Activated naive CD4-positive, alpha-beta T cell treated with anti-CD3 and anti-CD28 coated beads, Interleukin-2, amount 50 U/mL, for 16 hours (primary cell): Measurements from ENCODE around the gene LRRC37B.
A peak's percentile ranks its signal among the peaks of the same experiment; 100 is the strongest.
"Not testable (repeated sequence)": the region's sequence is repeated elsewhere in the genome, so short reads cannot be mapped to it uniquely, and the experiment has no call there.

Experiments used
- DNase-seq: peaks from one replicate; pipeline ENCODE4 v3.0.0-alpha.2; 2020

LRRC37B gene

DNA sequence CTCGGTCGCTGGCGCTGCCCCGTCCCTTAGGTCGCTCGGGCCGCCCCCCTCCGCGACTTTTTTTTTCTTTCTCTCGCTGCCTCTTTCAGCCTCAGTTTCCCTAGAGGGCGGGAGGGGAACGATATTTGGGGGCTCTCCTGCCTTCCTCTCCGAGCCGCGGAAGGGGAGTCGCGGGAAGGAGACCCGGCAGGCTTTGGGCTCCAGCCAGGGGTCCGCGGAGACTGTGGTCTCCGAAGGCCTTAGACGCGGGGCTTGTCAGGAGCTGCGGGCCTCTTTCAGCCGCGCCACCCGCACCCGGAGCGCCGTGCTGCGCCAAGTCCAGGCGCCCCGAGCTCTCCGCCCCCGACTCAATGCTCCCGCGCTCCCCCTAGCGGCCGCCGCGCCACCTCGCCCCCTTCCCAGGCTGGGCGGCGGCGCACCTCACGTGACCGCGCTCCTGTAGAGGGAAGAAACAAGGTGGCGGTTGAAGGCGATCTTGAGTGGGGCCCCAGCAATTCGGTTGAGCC is at the start of gene LRRC37B:
TSS of gene LRRC37B (plus strand) at position 427 of the 506 bp plus-strand sequence. CDS start 14,010 bp downstream, outside the sequence.
- DNase-seq: peak; percentile 90

DNA sequence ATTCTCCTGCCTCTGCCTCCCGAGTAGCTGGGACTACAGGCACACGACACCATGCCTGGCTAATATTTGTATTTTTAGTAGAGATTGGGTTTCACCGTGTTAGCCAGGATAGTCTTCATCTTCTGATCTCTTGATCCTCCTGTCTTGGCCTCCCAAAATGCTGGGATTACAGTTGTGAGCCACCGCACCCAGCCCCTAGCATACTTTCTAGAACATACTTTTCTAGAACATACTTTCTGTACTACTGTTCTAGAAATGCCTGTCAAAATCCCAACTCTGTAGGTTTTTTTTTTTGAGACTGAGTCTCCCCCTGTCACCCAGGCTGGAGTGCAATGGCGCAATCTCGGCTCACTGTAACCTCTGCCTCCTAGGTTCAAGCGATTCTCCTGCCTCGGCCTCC is 43.1 kb upstream of the LRRC37B start:
- not testable (repeated sequence) for DNase-seq

DNA sequence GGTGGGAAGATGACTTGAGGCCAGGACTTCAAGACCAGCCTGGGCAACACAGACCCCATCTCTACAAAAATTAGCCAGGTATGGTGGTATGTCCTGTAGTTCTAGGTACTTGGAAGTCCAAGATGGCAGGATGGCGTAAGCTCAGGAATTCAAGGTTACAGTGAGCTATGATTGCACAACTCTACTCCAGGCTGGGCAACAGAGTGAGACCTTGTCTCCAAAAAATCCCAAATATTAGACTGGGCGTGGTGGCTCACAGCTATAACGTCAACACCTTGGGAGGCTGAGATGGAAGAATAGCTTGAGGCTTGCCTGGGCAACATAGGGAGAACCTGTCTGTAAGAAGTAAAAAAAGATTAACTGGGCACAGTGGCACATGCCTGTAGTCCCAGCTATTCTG is 39.5 kb upstream of the LRRC37B start:
- no peak for DNase-seq

DNA sequence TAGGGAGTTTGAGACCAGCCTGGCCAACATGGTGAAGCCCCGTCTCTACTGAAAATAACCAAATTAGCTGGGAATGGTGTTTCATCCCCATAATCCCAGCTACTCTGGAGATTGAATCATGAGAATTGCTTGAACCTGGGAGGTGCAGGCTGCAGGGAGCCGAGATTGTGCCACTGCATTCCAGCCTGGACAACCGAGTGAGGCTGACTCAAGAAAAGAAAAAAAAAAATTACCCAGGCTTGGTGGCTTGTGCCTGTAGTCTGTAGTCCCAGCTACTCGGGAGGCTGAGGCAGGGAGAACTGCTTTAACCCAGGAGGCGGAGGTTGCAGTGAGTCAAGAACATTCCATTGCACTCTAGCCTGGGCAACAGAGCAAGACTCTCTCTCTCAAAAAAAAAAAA is 36.8 kb upstream of the LRRC37B start:
- DNase-seq: not testable (repeated sequence)

DNA sequence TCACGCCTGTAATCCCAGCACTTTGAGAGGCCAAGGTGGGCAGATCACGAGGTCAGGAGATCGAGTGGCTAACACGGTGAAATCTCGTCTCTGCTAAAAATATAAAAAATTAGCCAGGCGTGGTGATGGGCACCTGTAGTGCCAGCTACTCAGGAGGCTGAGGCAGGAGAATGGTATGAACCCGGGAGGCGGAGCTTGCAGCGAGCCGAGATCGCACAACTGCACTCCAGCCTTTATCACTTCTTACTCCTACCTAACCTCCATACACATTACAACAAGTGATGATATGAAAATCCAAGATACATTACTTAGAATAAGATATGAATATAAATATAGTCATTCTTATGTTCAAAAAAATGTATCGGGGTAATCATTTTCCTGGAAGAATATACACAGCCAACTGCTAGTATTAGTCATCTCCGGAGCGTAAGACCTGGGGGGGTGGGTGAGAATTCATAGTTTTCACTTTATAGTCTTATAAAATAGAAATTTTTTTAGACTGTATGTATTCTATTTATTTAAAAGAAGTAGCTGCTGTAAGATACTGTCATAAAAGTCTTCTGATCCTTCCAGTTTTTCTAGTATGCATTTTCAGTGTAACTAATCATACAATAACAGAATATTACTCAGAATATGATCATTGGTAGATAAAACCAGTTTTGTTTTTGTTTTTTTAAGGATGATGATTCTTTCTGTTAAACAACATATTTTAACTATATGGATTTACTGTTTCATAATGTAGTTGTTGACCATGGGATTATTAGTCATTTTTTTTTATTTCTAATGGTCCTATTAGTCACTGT is 32.7 kb upstream of the LRRC37B start:
- DNase-seq: not testable (repeated sequence)

DNA sequence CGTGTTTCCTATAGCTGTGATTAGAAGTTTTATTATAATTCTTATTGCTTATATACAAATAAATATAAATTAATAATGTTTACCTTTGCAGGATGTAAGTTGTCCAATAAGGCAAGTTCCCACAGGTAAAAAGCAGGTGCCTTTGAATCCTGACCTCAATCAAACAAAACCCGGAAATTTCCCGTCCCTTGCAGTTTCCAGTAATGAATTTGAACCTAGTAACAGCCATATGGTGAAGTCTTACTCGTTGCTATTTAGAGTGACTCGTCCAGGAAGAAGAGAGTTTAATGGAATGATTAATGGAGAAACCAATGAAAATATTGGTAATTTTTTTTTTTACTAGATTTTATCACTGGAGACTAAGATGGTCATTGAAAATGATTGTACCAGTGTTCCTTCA is 31.8 kb upstream of the LRRC37B start:
- DNase-seq: not testable (repeated sequence)

DNA sequence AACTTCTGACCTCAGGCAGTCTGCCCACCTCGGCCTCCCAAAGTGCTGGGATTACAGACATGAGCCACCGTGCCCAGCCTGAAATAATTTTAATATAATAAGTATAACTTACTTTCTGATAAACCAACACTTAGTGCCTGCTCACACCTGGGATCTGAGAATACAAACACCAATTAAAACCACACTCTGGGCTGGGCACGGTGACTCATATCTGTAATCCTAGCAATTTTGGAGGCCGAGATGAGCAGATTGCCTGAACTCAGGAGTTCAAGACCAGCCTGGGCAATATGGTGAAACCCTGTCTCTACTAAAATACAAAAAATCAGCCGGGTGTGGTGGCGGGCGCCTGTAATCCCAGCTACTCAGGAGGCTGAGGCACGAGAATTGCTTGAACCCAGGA is 15.4 kb upstream of the LRRC37B start:
- not testable (repeated sequence) for DNase-seq

DNA sequence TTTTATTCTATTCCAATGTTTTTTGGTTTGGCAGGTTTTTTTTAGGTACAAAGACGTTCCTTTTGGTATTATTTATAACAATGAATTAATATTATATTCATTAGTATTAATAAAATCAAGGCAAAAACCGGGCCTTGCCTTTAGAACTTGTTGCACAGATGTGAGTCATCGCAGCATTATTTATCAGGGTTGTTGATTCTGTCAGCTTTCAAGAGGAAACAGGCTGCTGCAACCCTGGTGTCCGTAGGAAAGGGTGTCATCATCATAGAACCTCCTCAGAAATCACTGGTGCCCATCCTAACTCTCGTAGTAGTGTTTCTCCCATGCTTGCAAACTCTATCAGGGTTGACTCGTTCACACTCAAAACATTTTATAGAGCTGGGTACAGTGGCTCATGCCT is 10.2 kb upstream of the LRRC37B start:
- no peak for DNase-seq

DNA sequence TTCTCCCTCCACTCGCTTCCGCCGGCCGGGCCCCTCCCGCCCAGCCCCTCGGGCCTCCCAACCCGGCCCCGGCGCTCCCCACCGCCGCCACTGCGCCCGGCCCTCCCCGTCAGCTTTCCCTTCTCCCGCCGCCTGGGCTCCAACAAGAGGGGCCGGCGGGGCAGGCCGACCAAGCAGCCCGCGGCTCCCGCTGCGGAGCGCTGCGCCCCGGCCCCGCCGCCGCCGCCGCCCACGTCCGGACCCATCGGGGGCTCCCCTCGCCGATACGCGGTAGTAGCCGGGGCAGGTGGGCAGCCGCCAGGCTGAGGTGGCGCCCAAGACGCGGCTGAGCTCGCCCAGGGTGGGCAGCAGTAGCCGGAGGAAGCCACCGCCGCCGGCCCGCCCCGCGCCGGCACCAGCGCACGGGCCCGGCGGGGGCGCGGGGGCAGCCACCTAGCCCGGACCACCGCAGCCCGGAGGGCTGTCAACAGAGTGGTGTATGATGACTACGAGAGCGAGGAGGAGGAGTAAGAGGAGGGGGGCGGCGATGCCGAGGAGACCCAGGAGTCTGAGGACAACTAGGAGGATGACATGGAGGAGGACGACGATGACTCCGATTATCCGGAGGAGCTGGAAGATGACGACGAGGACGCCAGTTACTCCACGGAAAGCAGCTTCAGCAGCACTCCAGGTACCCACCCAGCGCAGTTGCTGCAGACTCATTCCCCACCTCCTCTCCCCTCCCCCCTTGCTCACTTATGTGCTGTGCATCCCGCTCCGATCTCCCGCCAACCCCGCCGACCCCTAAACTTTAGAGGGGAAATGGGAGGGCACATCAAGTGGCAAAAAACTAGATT is 498 bp downstream of the LRRC37B start:
- DNase-seq: peak; percentile 44

DNA sequence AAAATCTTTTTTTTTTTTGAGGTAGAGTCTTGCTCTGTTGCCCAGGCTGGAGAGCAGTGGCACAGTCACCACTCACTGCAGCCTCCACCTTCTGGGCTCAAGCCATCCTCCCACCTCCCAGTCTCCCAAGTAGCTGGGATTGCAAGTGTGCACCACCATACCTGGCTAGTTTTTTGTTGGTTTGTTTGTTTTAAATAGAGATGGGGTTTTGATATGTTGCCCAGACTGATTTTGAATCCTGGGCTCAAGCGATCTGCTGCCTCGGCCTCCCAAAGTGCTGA is 2.0 kb downstream of the LRRC37B start:
- DNase-seq: no peak

DNA sequence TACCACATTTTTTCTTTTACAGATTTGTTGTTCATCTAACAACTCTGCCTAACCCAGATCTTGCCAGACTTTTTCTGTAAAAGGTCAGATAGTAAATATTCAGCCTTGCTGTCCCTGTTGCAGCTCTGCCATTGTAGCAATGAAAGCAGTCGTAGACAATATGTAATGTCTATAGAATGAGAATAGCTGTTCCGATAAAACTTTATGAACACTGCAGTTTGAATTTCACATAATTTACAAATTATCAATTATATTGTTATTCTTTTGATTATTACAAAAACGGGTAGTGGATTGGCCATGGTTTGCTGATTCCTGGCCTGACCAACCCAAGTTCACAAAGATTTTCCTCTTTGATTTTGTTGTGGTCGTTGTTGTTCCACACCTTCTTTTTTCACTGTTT is 2.9 kb downstream of the LRRC37B start:
- DNase-seq: no peak

DNA sequence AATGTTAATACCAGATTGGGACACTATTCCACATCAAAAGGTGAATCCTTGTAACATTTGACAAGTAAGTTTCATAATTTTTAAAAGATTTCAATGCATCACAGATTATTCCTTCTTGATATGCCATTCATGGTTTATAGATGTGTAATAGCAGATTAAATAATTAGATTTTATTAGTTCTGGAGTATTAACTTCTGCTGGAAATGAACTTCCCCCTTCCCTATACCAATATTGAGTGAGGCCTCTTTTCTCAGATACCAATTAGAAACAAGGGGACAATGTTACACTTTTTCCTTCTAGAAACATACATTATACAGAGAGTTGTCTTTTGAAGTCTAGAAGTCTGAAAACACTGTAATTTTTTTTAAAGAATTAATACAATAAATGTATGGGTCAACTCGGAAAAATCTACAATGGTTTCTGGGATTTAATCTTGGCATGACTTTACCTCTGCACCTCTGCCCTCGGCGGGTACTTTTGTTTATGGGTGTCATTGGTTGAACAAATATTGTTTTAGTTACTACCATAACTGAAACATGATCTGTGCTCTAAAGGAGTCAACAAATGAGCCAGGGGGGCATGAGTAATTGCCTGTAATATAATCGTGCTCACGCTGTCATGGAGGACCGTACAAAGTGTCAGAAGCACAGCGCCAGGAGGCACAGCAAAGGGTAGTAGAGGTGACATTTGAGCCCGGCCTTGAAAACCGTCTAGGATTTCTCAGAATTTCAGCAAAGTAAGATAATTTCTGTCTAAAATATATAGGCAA is 8.2 kb downstream of the LRRC37B start:
- no peak for DNase-seq

DNA sequence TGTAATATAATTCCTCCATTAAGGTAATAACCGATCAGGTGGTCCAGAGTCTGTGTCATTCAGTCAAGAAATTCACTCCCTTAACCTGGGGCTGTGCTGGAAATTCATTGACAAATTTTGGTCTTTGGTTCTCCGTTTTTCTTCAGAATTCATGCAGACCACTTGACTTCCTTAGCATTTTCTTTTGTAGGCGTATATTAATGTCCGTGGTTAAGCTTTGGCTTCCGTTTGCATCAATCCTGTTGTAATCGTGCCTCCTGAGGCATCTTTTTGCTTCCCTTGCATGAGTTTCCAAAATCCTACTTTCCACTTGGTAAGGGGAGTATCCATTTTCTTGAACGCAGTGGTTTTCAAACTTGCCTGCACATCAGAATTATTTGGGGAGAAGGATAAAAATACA is 9.0 kb downstream of the LRRC37B start:
- DNase-seq: no peak

DNA sequence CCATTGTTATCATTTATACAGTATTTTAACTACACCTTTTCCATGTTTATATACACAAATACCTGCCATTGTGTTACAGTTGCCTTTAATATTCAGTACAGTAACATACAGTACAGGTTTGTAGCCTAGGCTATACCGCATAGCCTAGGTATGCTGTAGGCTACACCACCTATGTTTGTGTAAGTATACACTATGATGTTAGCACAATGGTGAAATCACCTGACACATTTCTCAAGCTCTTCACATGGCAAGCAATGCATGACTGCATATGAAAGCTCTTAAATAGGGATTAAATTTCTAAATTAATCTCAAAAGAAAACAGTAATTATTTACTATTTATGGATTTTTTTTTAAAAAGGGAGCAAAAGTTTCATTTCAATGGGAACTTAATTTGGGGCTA is 12.0 kb downstream of the LRRC37B start:
- no peak for DNase-seq

DNA sequence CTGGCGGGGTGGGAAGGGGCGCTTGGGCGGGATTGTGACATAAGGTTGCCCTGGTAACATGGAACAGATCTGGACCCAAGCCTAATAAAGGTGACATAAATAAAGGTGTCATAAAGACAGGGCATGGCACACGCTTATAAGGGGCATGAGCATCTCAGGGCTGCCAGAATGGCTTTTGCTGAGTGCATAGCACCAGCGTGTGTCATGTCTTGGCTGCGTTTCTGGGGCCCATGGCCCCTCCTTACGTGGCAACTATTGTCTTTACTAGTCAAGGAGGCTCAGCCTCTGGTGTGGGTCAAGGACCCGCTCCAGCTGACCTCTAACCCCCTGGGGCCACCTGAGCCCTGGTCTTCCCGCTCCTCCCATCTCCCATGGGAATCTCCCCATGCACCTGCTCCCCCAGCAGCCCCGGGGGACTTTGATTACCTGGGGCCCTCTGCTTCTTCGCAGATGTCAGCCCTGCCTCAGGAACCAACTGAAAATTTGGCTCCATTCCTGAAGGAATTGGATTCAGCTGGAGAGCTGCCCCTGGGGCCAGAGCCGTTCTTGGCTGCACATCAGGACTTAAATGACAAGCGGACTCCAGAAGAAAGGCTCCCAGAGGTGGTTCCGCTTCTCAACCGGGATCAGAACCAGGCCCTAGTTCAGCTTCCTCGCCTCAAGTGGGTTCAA is 13.9 kb downstream of the LRRC37B start:
- no peak for DNase-seq

DNA sequence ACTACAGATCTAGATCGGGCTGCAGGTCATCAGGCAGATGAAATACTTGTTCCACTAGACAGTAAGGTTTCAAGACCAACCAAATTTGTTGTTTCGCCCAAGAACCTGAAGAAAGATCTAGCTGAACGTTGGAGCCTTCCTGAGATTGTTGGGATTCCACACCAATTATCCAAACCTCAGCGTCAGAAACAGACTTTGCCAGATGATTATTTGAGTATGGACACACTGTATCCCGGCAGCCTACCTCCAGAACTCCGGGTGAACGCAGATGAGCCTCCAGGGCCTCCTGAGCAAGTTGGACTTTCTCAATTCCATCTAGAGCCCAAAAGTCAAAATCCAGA is 14.4 kb downstream of the LRRC37B start:
- DNase-seq: no peak

DNA sequence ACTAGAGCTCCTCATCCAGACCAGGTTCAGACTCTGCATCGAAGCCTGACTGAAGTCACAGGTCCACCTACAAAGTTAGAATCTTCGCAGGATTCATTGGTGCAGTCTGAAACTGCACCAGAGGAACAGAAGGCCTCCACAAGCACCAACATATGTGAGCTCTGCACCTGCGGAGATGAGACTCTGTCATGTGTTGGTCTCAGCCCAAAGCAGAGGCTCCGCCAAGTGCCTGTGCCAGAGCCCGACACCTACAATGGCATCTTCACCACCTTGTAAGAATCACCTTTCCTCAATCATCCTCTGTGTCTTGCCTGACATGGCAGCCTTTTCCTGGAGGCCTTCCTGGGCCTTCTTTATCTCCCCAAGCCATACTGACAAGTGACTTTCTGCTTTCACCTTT is 15.4 kb downstream of the LRRC37B start:
- DNase-seq: not testable (repeated sequence)

DNA sequence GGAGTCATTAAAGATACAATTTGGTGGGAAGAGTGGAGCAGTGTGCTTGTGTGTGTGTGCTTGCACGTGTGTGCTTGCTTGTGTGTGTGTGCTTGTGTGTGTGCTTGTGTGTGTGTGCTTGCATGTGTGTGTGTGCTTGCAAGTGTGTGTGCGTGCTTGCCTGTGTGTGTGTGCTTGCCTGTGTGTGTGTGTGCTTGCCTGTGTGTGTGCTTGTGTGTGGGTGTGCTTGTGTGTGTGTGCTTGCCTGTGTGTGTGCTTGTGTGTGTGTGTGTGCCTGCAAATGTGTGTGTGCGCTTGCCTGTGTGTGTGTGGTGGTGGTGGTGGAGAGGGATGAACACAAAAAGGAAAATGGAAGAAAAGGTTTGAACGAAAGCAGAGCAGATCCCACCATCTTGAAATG is 20.1 kb downstream of the LRRC37B start:
- not testable (repeated sequence) for DNase-seq

DNA sequence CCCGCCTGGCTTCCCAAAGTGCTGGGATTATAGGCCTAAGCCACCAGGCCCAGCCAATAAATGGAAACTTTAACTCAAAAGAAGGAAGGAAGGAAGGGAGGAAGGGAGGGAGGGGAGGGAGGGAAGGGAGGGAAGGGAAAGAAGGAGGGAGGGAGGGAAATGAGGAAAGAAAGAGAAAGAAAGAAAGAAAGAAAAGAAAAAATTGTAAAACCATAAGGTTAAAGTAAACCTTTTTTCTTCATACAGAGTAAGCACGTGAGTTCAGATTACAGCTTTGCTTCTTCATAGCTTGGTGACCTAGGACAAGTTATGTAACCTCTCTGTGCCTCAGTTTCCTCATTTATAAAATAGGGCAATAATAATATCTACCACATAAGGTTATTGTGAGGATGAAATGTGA is 26.0 kb downstream of the LRRC37B start:
- no peak for DNase-seq

DNA sequence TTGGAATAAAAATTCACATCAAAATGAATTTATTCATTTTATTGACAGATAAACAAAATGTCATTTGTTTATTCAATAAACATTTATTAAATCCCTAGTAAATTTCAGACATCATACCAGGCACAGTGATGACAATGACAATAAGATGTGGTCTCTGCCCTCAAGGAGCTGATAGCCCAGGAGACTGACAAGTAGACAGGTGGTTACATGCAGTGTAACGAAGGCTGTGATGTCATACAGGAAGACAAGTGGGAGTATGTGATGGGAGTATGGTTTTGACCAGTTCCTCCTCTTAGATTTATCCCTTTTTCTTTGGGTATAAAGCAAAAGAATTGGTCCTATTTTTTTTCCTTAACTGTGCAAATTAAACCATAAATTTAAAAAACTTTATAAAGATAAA is 26.6 kb downstream of the LRRC37B start:
- DNase-seq: not testable (repeated sequence)

DNA sequence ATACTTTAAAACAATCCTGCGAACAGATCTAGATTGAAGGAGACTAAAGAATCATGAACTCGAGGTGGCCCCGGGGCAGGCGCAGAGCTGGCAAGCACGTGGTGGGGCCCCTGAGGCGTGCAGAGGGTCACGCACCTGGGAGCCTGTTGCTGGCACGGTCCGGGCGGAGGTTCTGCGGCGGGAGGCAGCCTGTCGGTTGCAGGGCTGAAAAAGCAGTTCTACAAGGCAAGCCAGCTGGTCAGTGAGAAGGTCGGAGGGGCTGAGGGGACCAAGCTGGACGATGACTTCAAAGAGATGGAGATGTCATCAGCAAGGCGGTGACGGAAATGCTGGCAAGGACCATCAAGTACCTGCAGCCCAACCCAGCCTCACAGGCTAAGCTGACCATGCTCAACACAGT is 33.1 kb downstream of the LRRC37B start:
- not testable (repeated sequence) for DNase-seq

DNA sequence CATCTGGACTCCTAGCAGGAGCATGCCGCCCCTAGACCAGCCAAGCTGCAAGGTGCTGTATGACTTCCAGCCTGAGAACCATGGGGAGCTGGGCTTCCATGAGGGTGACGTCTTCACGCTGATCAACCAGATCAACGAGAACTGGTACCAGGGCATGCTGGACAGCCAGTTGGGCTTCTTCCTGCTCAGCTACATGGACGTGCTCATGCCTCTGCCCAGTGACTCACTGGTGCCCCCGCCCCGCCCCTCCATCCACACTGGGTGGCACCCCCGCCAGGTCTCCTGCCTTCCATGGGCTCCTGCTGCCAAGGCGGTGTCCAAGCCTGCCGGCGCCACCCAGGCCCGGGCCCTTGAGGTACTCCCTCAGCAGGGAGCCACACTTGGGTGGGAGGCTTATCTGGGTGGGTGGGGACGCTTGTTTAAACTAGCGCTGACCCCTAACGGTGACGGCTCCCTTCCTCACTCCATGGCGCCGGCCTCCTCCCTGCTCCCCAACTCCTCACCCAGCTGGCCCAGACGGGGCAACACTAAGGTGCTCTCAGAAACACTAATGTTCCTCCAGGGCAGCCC is 34.2 kb downstream of the LRRC37B start:
- not testable (repeated sequence) for DNase-seq
